ENCODE results near the gene PCSK5.

The PCSK5 gene

DNA sequence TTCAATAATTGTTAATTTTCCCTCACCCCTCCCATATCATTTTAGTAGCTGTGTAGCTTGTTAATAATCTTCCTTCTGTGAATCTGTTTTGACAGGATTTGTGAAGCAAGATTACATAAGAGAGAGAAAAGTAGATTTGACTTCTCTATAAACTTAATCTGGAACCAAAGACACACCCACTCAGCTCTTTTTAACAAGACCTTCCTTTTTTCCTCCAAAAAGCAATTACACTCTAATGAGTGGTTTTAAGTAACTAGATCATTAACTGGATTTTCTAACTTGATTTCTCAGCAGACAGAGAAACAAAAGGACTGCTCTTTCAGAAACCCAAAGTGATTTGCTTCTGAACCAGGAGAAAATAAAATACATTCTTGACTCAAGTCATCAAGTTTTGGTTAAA, 481.9 kb downstream of the PCSK5 start:
- DNase-seq, result no peak

DNA sequence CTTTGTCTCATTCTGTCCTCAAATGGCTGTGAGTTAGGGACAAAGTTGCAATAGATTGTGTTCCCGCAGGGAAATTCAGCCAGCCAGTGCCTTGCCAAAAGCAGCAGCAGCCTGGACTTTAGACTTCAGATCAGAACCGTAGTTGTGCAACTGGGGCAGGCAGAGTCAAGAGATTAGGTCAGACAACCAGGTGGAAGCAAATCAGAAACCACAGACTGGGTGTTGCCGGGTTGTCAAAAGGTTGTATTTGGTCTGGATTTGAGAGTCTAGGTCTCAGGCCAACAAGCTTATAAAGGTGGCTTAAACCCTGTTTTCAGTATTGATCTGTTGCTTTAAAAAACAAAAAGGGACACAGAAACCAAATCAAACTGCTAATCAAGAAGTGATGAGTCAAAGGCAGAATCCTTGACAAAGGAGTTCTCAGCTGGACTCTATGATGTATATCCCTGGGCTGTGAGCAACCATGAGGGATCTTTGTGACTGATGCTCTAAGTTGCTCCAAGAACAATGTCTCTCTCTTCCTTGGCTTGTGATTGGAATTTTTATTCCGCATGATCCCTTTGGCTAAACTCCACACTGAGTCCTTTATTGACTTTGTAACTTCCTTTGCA, 482.8 kb downstream of the PCSK5 start:
- DNase-seq, result no peak

DNA sequence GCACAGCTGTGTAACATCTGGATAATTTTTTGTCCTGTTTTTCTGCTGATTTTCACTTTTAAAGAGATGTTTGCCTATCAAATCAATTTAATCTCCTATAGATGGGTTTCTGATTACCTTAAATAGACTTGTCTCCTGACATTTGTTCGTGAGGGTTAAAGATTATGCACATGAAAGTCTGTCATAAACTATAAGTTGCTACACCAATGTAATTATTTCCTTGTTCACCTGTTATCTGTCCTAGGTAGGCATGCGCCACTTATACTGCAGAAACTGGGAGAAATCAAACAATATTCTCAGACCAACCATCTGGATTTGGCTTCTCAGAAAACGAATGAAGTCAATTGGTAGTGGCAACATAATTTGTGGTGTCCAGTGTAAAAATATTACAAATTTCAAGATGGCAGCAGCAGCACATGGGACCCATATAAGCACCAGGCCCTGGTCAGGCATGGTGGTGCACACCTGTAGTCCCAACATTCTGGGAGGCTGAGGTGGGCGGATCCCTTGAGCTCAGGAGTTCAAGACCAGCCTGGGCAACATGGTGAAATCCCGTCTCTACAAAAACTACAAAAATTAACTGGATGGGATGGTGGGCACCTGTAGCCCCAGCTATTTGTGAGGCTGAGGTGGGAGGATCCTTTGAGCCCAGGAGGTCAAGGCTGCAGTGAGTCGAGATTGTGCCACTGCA, 483.5 kb downstream of the PCSK5 start:
- no peak for DNase-seq

DNA sequence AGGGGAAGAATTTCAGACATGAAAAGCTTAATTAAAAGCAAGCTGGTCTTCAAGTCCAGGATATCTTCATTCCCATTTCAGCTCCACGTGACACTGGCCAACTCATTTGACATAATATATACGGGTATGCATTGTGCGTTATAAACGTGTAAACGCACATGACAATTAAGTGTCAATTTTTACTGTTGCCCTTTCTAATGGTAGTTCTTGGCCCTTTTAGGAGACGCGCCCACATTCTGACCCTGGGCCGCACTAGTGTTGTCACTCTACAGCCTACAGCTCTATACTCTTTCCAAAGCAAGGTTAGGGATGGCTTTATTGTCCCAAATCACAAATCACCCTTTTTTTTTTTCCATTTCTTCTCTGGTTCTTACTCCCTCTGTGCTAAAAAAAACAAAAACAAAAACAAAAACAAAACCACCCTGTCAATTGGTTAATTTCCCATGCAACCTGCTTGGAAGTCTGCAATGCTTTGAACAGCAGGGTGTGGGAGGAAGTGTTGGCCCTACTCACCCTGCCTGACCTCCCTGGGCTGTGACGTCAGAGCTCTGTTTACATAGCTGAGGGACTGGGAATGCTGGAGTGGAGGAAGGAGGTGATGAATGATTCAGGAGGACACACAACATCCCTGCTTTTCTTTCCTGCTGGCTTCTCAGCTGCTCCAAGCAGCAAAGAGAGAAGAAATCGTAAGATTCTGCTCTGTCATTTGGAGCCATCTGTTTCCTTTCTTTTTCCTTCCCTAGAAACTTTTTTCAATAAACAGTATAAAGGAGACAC, 484.5 kb downstream of the PCSK5 start:
- DNase-seq, result no peak

DNA sequence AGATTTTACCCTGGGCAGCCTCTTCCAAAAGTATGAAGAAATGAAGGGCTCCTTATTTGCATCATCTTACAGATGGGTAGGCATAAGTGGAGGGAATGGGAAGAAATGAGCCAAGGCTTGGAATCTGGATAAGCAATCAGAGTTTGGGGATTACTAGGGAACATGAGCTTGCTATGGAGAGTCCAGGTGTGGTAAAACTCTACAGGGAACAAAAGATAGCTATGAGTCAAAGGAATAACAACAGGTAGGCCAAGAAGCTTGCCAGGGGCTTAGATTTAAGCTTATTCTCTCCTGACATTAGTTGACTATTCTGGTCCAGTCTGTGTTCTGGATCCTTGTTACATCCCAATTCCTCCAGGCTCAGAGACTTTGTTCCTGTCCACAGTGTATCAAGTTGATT, 487.3 kb downstream of the PCSK5 start:
- no peak for DNase-seq

DNA sequence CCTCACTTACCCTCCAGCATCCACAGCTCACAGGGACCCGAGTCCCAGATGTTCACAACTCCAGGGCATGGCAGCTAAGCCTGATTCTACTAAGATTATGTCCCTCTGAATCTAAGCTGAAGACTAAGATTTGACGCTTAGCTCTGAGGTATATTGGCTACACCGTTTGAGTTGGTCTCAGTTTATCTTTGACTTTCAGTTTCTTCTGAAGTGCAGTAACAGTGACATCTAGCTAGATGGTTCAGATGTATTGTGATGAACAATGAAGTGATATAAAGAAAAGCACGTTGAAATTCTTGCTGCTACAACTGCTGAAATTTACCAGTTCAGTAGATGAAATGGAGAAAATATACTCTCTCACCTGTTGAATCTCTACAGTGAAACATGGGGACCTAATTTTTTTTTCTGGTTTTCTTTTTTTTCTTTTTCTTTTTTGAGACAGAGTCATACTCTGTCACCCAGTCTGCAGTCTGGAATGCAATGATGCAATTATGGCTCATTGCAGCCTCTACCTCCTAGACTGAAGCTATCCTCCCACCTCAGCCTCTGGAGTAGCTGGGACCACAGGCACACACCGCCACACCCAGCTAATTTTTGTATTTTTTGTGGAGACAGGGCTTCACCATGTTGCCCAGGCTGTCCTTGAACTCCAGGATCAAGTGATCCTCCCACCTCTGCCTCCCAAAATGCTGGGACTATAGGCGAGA, 488.0 kb downstream of the PCSK5 start:
- no peak for DNase-seq

DNA sequence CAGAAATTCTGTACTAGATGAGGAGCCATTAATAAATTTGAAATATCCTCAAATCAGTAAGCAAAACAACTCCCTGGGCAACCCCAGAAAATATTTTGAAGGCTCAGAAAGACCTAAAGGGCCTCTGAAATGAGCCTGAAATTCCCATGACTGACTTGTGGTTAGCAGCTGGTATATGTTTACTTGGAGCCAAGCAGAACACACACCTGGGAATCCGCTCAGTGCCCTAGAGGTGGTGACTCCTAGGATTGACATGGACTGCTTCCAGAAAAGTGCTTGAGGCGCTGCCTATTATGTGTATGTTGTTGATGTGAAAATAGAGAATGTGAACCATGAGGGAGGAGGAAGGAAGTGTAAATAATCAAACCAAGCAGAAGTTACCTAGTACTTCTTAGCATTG, 489.0 kb downstream of the PCSK5 start:
- no peak for DNase-seq

DNA sequence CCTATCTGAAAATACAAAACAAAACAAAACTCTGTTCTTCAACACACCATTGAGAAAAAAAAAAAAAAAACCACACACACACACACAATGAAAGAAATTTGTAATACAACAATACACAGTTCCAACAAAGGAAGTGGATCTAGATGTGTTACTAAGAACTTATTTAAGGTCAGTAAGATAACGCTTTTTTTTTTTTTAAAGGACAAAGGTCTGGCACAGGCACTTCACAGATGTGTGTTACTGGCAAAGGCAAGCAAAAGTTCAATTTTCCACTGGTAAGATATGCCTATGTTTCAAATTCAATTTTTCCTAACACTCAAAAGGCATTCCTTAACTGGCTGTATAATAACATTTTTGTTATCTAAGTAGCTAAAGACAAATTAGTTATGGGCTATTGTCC, 500.2 kb downstream of the PCSK5 start:
- DNase-seq, result no peak

DNA sequence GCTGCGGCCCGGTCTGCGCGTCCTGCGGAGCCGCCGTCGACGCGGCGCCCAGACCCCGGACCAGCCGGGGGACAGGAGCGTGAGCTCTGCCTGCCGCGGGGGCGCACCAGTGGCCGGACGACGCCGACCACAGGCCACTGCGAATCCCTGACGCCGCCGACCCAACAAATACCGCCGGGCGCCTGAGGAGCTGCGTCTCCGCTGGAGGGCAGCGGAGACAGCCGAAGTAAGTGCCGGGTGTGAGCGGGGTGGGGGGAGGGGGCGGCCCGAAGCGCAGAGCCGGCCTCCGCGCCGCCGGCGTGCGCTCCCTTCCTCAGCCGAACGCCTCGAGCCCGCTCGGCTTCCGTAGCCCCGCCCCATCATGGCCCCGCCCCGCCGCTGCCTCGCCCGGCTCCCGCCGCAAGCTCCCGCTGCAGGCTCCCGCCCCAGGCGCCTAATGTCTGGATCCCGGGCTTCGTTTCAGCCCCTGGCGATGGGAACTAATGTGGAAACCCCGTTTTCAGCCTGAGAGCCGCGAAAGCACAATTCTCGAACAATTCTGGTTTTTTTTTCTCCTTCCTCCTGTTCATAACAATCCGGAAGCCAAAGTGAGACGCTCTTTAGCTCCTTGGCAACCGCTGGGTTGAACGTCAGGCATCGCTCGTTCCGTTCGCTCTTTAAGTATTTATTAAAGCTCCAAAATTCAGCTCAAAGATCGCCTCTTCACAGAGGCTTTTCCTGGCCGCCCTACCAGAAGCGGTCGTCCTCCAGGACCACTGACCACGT, 503.9 kb downstream of the PCSK5 start, which contains the start of gene RFK:
Gene RFK (minus strand): TSS at position 232 of the 765 bp plus-strand sequence. CDS start 255 bp downstream, outside the sequence.
- DNase-seq, result peak; percentile 39

DNA sequence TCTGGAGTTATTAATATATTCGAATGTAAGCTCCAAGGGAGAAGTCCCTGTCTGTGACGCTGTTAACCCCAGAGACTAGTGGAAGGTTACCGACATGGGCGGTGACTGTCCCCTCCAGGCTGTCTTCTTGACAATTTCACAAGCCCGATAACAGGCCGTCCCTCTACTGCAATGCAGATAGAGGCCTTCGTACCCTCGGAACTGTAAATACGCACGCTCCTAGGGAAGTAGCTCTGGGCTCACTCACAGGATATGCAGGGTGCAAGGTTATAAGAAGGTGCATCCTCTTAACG, 504.4 kb downstream of the PCSK5 start:
- no peak for DNase-seq

DNA sequence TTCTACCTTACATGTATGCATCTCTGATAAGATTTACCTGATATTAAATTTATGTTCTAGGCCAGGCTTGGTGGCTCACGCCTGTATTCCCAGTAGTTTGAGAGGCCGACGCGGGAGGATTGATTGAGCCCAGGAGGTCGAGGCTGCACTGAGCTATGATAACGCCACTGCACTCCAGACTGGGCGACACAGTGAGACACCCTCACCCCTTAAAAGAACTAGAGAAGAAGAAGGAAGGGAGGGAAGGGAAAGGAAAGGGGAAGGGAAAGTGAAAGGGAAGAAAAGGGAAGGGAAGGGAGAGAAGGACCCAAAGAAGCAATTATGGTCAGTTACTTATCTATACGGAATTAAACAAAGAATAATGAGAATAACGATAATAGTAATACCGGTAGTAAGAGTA, 504.9 kb downstream of the PCSK5 start:
- no peak for DNase-seq

DNA sequence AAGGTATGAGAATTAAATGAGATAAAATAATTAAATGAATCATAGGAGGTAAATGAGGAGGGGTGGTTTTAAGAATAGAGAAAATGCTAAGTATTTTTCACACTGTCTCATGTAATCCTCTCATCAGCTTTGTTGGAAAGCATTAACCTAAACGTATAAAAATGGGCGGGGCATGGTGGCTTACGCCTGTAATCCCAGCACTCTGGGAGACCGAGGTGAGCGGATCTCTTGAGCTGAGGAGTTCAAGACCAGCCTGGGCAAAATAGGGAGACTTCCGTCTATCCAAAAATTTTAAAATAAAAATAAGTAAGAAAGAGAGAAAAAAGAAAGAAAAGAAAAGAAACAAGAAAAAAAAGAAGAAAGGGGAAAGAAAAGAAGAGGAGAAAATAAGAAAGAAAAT, 505.7 kb downstream of the PCSK5 start:
- DNase-seq, result no peak

DNA sequence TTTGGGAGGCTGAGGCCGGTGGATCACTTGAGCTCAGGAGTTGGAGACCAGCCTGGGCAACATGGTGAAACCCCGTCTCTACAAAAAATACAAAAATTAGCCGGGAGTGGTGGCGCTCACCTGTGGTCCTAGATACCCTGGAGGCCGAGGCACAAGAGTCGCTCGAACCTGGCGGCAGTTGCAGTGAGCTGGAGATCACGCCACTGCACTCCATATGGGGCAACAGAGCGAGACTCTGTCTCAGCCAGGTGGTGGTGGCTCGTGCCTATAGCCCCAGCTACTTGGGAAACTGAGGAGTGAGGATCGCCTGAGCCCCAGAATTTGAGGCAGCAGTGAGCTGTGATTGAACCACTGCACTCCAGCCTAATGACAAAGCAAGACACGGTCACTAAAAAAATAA, 506.1 kb downstream of the PCSK5 start:
- no peak for DNase-seq

DNA sequence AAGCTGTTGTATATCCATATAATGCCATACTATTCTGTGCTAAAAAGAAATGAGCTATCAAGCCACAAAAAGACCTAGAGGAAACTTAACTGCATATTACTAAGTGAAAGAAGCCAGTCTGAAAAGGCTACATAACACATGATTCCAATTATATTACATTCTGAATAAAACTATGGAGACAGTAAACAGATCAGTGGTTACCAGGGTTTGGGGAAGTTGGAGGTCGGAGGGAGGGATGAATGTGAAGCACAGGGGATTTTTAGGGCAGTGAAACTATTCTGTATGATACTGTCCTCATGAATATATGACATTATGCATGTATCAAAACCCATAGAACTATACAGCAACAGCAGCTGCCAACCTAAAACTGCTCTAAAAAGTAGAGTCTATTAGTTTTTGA, 509.4 kb downstream of the PCSK5 start:
- no peak for DNase-seq

DNA sequence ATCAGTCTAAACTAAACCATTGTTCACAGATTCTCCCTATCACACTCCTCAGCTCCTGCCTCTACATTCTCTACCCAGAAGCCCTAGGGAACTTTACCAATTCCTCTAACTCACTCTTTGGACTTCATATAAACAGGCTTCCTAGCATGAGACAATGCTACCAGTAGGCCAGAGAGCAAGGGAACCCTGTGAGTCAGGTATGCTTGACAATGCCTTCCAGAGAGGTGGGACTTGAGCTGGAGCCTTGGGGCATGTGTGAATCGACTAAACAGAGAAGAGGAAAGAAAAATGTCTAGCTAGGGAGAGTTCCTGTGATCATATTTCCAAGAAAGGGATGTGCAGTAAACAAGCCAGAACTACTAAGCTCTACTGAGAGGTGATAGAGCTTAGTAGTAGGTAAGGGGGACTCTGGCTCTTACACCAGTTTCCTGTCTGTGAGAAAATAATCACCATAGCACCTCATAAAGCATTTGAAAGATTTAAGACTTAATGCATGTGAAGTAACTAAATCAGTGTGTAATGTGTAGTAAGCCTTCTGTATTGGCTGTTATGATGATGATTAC, 510.1 kb downstream of the PCSK5 start:
- DNase-seq, result no peak

DNA sequence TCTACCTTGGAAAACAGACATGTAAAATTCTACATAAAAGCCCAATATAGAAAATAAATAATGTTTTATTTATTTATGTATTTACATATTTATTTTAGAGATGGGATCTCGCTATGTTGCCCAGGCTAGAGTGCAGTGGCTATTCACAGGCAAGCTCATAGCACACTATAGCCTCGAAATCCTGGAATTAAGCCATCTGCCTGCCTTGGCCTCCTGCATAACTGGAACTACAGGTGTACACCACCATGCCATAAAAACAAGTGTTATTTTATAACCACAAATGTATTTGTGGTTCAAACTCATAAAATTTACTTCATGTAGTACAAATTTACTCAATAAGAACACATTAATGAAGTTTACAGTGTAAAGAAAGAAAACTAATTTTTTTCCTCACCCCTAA, 510.7 kb downstream of the PCSK5 start:
- DNase-seq, result no peak

DNA sequence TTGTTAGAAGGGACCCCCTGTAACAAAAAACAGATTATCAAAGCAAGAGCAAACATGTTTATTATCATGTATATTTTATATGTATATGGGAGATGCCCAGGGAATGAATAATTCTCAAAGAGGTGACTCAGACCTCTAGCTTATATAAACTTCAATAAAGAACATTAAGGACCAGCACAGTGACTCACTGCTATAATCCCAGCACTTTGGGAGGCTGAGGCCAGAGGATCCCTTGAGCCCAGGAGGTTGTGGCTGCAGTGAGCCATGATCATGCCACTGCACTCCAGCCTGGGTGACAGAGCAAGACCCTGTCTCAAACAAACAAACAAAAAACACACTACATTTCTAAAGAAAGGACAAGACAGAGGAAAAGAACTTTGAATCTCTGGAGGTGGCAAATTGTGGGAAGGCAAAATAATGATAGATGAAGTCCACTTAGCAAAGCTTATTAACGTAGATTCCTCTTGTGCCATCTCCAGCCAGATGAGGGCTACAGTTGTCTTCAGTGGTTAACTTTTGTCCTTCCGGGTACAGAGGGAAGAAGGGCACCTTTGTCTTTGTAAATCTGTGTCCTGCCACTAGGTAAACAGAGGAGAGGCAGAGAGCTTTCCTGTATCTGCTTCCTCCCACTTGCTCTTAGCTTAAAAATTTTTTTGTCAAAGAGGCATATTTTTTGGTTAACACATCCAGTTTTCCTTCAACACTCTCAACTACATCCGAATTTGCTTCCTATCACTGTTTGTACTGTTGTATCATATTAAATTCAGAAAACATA, 511.3 kb downstream of the PCSK5 start:
- DNase-seq, result no peak

DNA sequence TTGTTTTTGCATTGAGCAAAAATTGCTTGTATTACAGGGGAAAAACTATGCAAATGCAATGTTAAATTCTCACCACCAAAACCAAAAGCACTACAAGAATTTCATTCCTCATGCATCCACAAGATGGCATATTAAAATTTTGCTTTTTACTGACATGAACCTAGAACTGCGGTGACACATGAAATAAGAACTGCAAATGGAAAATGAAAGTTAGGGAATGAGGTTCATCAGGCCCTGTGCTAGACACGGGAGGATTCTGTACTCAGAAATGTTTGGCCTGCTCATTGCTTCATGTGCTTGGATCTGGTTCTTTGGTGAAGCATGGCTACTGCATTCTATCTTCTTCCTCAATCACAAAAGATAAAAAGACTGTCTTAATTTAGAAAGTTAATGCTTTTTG, 512.9 kb downstream of the PCSK5 start:
- DNase-seq, result no peak

DNA sequence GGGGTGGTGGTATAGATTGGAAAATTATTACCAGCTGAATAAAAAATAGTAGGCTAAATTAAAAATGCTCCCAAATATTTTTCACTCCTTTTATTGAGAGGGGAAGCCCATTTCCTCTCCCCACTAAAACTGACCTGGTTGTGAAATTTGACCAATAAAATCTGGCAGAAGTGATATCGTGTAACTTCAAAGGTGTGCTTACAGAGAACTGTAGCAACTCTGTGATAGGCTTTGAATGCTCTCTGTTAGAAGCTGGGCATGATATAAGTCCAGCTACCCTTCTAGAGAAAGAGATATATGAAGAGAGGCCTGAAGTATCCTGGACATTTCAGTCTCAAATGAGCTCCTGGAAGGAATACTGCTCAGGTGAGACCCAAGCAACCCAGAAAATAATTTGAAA, 513.9 kb downstream of the PCSK5 start:
- no peak for DNase-seq

DNA sequence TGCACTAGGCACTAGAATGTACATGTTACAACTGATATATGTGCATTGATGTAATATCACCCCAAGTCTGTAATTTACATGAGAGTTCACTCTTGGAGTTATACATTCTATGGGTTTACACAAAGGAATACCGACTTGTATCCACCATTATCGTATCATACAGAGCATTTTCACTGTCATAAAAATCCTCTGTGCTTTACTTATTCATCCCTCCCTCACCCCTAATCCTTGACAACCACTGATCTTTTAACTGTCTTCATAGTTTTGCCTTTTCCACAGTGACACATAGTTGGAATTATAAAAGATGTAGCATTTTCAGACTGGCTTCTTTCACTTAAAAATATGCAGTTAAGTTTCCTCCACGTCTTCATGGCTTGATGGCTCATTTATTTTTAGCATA, 514.9 kb downstream of the PCSK5 start:
- no peak for DNase-seq

DNA sequence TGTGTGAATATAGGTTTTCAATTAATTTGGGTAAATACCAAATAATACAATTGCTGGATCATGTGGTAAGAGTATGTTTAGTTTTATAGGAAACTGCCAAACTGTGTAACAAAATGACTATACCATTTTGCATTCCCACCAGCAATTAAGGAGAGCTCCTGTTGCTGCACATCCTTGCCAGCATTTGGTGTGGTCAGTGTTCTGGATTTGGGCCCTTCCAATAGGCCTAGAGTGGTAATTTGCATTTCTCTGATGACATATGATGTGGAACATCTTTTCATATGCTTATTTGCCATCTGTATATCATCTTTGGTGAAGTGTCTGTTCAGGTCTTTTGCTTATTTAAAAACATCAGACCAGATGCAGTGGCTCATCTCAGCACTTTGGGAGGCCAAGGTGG, 515.4 kb downstream of the PCSK5 start:
- no peak for DNase-seq
